Transverse colon (tissue), 4 donors: Measurements from ENCODE around the gene PLA2G15.

Experiments used
- EP300 ChIP-seq: sonication (generic); formaldehyde crosslinking; IDR thresholded peaks from one replicate; pipeline ENCODE4 v1.6.1; 2017; ENCODE audit warnings: antibody characterized with exemption, low read depth
- POLR2A ChIP-seq: fragments of 450-650 bp; IDR thresholded peaks from one replicate; pipeline ENCODE4 v1.6.1; 2016; ENCODE audit warnings: antibody characterized with exemption, mild to moderate bottlenecking, moderate library complexity
- POLR2AphosphoS5 ChIP-seq, 3 donors: sonication (generic); formaldehyde crosslinking; IDR thresholded peaks; one replicate each; pipeline ENCODE4 v1.6.1; 2016; ENCODE audit warnings: antibody characterized with exemption in 3 of 3
- TF ChIP-seq, protein P1 (sequence below), 5 experiments: fragments of 200-600 bp in 3 of 5; fragments of 450-650 bp in 2 of 5; sonication (generic) in 3 of 5; IDR thresholded peaks; 1 replicate in 2 of 5; 2 replicates in 3 of 5; pipeline ENCODE4 v1.5.1; 2016 to 2017; ENCODE audit warnings: antibody characterized with exemption in 5 of 5, inconsistent platforms in 3 of 5, mild to moderate bottlenecking in 2 of 5, moderate library complexity in 1 of 5

DNA sequence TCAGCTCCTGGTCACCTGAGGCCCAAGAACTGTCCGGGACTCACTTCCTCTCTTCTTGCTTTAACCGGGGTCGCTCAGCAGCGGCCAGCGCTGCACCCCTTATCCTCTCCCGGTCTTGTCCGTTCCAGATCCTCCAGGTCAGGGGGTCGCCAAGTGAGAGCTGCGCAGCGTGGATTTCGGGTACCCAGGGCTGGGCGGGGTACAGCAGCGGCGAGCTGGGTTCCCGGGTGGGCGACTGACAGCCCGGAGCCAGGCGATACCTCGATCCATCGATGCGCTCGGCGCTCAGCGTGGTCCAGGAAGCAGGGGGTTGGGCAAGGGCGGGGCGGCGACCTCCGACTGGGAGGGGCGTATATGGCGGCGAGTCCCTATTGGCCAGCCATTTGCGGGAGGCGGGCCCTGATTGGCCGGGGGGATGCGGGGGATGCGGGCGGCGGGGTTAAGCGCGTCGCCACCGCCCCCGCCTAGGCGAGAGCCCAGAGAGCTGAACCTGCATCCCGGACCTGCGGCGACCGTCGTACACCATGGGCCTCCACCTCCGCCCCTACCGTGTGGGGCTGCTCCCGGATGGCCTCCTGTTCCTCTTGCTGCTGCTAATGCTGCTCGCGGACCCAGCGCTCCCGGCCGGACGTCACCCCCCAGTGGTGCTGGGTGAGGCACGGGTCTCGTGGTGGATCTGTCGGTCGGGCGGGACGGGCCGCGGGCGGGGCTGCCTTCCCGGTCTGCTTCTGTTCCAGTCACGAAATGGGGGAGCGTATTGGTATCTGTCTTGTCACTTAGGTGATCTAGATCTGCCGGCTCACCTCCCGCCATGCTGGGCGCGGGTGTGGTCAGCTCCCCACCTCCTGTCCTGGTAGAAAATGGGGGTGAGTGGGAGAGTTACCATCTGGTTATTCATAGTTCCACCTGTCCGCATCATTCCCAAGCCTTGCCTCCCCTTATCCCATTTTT lies at the start of gene PLA2G15:
- peak; percentile 62 to 82 (median 78) for TF ChIP-seq POLR2AphosphoS5 (IDR thresholded peaks at IDR 0.05)
- TF ChIP-seq, protein P1, sequence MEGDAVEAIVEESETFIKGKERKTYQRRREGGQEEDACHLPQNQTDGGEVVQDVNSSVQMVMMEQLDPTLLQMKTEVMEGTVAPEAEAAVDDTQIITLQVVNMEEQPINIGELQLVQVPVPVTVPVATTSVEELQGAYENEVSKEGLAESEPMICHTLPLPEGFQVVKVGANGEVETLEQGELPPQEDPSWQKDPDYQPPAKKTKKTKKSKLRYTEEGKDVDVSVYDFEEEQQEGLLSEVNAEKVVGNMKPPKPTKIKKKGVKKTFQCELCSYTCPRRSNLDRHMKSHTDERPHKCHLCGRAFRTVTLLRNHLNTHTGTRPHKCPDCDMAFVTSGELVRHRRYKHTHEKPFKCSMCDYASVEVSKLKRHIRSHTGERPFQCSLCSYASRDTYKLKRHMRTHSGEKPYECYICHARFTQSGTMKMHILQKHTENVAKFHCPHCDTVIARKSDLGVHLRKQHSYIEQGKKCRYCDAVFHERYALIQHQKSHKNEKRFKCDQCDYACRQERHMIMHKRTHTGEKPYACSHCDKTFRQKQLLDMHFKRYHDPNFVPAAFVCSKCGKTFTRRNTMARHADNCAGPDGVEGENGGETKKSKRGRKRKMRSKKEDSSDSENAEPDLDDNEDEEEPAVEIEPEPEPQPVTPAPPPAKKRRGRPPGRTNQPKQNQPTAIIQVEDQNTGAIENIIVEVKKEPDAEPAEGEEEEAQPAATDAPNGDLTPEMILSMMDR (IDR thresholded peaks at IDR 0.05), result no peak
- TF ChIP-seq EP300, result no peak
- peak; percentile 64 for TF ChIP-seq POLR2A
